ENCODE data around the gene PNPO.

PNPO gene

DNA sequence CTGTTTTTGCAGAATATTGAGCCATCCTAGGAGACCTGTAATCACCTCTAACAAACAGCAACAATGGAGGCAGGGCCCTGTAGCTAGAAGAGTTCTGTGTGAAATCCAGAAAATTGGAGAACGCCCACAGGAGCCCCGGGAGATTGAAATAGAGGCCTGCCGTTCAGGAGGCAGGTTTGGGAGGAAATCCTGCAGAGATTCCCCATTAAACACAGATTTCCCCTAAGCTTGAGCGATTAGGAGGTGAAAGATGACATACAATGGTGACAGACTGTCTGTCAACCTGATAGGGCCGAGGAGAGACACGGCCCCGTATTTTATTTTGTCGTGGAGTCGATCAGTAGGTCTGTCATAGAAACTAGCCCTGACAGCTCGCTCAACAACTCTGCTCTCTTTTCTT lies 47.8 kb downstream of the PNPO start:
- Histone ChIP-seq H3K27me3 (ENCODE audit: low read depth, low read length) (no peaks in the 10 kb centered on the region), H3K9me3 (ENCODE audit: insufficient read depth, low read length) (no peaks in the 10 kb centered on the region), H3K4me1 (ENCODE audit: low read length) (no peaks in the 10 kb centered on the region), H3K36me3 (replicated peaks; ENCODE audit: low read depth, low read length) (no peaks in the 10 kb centered on the region), H3K27ac (ENCODE audit: low read length) (no peak overlapping the region), H3K4me3 (ENCODE audit: low read length) (no peak overlapping the region), H4K20me1 (ENCODE audit: insufficient read depth, low read length) (no peaks in the 10 kb centered on the region), H3K9ac (ENCODE audit: low read length) (no peak overlapping the region), H3K79me2 (ENCODE audit: low read length) (no peaks in the 10 kb centered on the region), H3K4me2 (ENCODE audit: low read length) (no peak overlapping the region), H2AFZ (ENCODE audit: low read depth, low read length) (no peak overlapping the region)
- TF ChIP-seq EZH2phosphoT487 (IDR thresholded peaks at IDR 0.05; ENCODE audit: low read depth) = no peak
- TF ChIP-seq, protein P1, sequence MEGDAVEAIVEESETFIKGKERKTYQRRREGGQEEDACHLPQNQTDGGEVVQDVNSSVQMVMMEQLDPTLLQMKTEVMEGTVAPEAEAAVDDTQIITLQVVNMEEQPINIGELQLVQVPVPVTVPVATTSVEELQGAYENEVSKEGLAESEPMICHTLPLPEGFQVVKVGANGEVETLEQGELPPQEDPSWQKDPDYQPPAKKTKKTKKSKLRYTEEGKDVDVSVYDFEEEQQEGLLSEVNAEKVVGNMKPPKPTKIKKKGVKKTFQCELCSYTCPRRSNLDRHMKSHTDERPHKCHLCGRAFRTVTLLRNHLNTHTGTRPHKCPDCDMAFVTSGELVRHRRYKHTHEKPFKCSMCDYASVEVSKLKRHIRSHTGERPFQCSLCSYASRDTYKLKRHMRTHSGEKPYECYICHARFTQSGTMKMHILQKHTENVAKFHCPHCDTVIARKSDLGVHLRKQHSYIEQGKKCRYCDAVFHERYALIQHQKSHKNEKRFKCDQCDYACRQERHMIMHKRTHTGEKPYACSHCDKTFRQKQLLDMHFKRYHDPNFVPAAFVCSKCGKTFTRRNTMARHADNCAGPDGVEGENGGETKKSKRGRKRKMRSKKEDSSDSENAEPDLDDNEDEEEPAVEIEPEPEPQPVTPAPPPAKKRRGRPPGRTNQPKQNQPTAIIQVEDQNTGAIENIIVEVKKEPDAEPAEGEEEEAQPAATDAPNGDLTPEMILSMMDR (IDR thresholded peaks at IDR 0.05; ENCODE audit: low read depth, low read length) = no peak

DNA sequence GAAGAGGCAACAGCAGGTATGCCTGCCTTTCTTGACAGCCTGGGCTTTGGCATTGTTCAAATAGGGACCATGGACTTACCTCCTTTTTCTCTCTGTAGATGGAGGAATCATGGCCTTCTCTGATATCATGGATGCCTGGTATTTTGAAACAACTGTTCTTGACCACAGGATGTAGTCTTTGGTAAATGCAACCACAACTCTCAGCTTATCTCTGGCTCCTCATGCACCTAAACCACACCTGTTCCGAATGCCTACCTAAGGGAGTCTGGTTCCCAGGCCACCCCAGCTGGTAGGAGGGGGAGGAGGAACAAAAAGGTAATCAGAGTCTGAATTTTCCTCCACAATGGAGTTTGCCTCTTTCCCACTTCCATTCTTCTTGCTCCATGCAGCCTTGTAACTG lies 48.3 kb downstream of the PNPO start:
- H3K4me3 ChIP-seq (ENCODE audit: low read length) = no peak overlapping the region

DNA sequence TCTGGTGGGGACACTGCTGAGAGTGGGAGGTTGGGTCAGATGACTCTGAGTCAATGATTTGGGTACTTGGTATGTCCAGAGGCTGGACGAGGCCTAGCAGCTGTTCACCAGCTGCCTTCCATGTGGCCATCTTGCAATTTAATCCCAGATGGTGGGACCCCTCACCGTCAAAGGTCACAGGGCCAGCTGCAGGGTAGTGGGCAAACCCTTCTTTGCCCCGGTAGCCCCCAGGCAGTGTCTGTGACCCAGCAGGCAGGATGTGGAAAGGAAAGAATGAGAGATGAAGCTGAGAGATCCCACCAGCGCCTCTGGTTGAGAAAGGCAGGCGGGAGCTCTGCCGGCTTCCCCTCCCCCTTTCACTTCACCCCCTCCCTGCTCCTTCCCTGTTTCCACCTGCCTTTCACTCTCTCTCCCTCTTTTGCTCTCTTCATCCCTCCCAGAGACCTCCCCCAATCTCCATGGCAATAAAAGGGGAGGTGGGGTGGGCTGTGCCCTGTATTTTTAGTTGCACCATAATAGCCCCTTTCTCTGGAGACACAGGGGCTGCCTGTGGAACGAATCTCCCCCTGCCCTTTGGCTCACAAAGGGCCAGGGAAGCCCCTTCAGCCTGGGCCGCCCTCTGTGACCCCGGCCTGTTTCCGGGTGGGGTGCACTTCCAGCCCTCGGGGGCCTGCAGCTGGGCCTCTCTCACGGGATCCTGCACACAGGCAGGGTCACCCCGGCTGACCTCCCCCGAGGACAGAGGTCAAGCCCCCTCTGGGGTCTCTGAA lies 49.8 kb downstream of the PNPO start:
- no peak overlapping the region for H3K4me2 ChIP-seq (ENCODE audit: low read length)
- H2AFZ ChIP-seq (ENCODE audit: low read depth, low read length) = no peak overlapping the region
- TF ChIP-seq, protein P1 (IDR thresholded peaks at IDR 0.05; ENCODE audit: low read depth, low read length) = no peak
- no peak for TF ChIP-seq EZH2phosphoT487 (IDR thresholded peaks at IDR 0.05; ENCODE audit: low read depth)
- no peaks in the 10 kb centered on the region for H3K9me3 ChIP-seq (ENCODE audit: insufficient read depth, low read length)
- H4K20me1 ChIP-seq (ENCODE audit: insufficient read depth, low read length) = no peaks in the 10 kb centered on the region
- no peaks in the 10 kb centered on the region for H3K36me3 ChIP-seq (replicated peaks; ENCODE audit: low read depth, low read length)
- H3K27ac ChIP-seq (ENCODE audit: low read length) = no peak overlapping the region
- no peaks in the 10 kb centered on the region for H3K27me3 ChIP-seq (ENCODE audit: low read depth, low read length)
- no peaks in the 10 kb centered on the region for H3K4me1 ChIP-seq (ENCODE audit: low read length)
- no peak overlapping the region for H3K4me3 ChIP-seq (ENCODE audit: low read length)
- no peaks in the 10 kb centered on the region for H3K79me2 ChIP-seq (ENCODE audit: low read length)
- no peak overlapping the region for H3K9ac ChIP-seq (ENCODE audit: low read length)

More for the DNA sequence above, 48.3 kb downstream of the PNPO start:
- Histone ChIP-seq H3K9me3 (ENCODE audit: insufficient read depth, low read length) (no peaks in the 10 kb centered on the region), H3K36me3 (replicated peaks; ENCODE audit: low read depth, low read length) (no peaks in the 10 kb centered on the region), H2AFZ (ENCODE audit: low read depth, low read length) (no peak overlapping the region), H3K27ac (ENCODE audit: low read length) (no peak overlapping the region), H4K20me1 (ENCODE audit: insufficient read depth, low read length) (no peaks in the 10 kb centered on the region), H3K79me2 (ENCODE audit: low read length) (no peaks in the 10 kb centered on the region), H3K9ac (ENCODE audit: low read length) (no peak overlapping the region), H3K27me3 (ENCODE audit: low read depth, low read length) (no peaks in the 10 kb centered on the region), H3K4me1 (ENCODE audit: low read length) (no peaks in the 10 kb centered on the region), H3K4me2 (ENCODE audit: low read length) (no peak overlapping the region)
- no peak for TF ChIP-seq EZH2phosphoT487 (IDR thresholded peaks at IDR 0.05; ENCODE audit: low read depth)

- Histone ChIP-seq H3K27me3 (ENCODE audit: low read depth, low read length) (no peaks in the 10 kb centered on the region), H2AFZ (ENCODE audit: low read depth, low read length) (no peak overlapping the region), H3K9me3 (ENCODE audit: insufficient read depth, low read length) (no peaks in the 10 kb centered on the region), H3K79me2 (ENCODE audit: low read length) (no peaks in the 10 kb centered on the region), H3K4me3 (ENCODE audit: low read length) (no peak overlapping the region), H3K27ac (ENCODE audit: low read length) (no peak overlapping the region), H3K4me2 (ENCODE audit: low read length) (no peak overlapping the region), H3K9ac (ENCODE audit: low read length) (no peak overlapping the region), H4K20me1 (ENCODE audit: insufficient read depth, low read length) (no peaks in the 10 kb centered on the region), H3K4me1 (ENCODE audit: low read length) (no peaks in the 10 kb centered on the region), H3K36me3 (replicated peaks; ENCODE audit: low read depth, low read length) (no peaks in the 10 kb centered on the region)
- TF ChIP-seq, protein P1 (IDR thresholded peaks at IDR 0.05; ENCODE audit: low read depth, low read length) = no peak
Measured at GRCh38 chr17:47992216-47992615, 50.8 kb downstream of the PNPO start.
